Neural crest cell (in vitro differentiated cells): ENCODE data around the gene CARNS1. TPM values are rescaled to one million over a fixed set of nuclear protein-coding genes. Genes with fewer than 3 reads are reported as not detected.
A peak's percentile ranks its signal among the peaks of the same experiment; 100 is the strongest.

Experiments
- DNase-seq: peaks from one replicate; pipeline ENCODE4 v3.0.0; 2021; ENCODE audit warnings: low read depth, mixed read lengths, low spot score
- H3K27ac Mint-ChIP-seq: one replicate; pipeline ENCODE4 v1.8.0; 2021; ENCODE audit warnings: mild to moderate bottlenecking, mixed read lengths; ENCODE audit not compliant: unreplicated experiment
- H3K27me3 Mint-ChIP-seq: 2 replicates; pipeline ENCODE4 v1.8.0; 2021; ENCODE audit warnings: low read depth, mild to moderate bottlenecking, mixed read lengths
- H3K36me3 Mint-ChIP-seq: 2 replicates; pipeline ENCODE4 v1.8.0; 2021; ENCODE audit warnings: low read depth, mild to moderate bottlenecking, mixed read lengths
- H3K4me1 Mint-ChIP-seq: 2 replicates; pipeline ENCODE4 v1.8.0; 2021; ENCODE audit warnings: mixed read lengths
- H3K4me3 Mint-ChIP-seq: one replicate; pipeline ENCODE4 v1.8.0; 2021; ENCODE audit warnings: mild to moderate bottlenecking, mixed read lengths
- H3K9me3 Mint-ChIP-seq: 2 replicates; pipeline ENCODE4 v1.8.0; 2021; ENCODE audit warnings: mixed read lengths
- CTCF ChIP-seq: fragments of 200-600 bp; sonication (generic); conservative IDR thresholded peaks from 2 replicates; pipeline ENCODE4 v1.5.0; 2021; ENCODE audit warnings: antibody characterized with exemption, mild to moderate bottlenecking
- total RNA-seq: library from RNA; stranded (reverse); gene quantifications from 2 replicates; pipeline ENCODE4 v1.2.1, GENCODE V29; 2021

The CARNS1 gene
- total RNA-seq, 1 donor from 2014 or later: 0.12 TPM

GRCh38 chr11:67437809-67438157 is 22.3 kb downstream of the CARNS1 start:
- H3K4me1 Mint-ChIP-seq: peaks cover 3% of the 10 kb centered on the region
- TF ChIP-seq CTCF: no peak
- H3K4me3 Mint-ChIP-seq: peak overlapping the region; percentile 41
- no peaks in the 10 kb centered on the region for H3K27me3 Mint-ChIP-seq
- no peak for DNase-seq
- no peaks in the 10 kb centered on the region for H3K9me3 Mint-ChIP-seq
- H3K36me3 Mint-ChIP-seq: peaks cover 3% of the 10 kb centered on the region
- no peak overlapping the region for H3K27ac Mint-ChIP-seq

GRCh38 chr11:67438158-67438902 is 22.9 kb downstream of the CARNS1 start:
- TF ChIP-seq CTCF: no peak
- Mint-ChIP-seq H3K27ac (no peak overlapping the region), H3K36me3 (peaks cover 3% of the 10 kb centered on the region), H3K4me3 (no peak overlapping the region), H3K9me3 (no peaks in the 10 kb centered on the region), H3K4me1 (peaks cover 4% of the 10 kb centered on the region), H3K27me3 (no peaks in the 10 kb centered on the region)
- DNase-seq: no peak

- H3K9me3 Mint-ChIP-seq: no peaks in the 10 kb centered on the region
- peaks cover 4% of the 10 kb centered on the region for H3K4me1 Mint-ChIP-seq
- no peak for DNase-seq
- peak overlapping the region; percentile 62 for H3K4me3 Mint-ChIP-seq
- peak overlapping the region; percentile 75 for H3K27ac Mint-ChIP-seq
- H3K27me3 Mint-ChIP-seq: no peaks in the 10 kb centered on the region
- peaks cover 3% of the 10 kb centered on the region for H3K36me3 Mint-ChIP-seq
- no peak for TF ChIP-seq CTCF
Measured at GRCh38 chr11:67439321-67440228, 24.1 kb downstream of the CARNS1 start.

- no peak for TF ChIP-seq CTCF
- Mint-ChIP-seq H3K36me3 (peaks cover 3% of the 10 kb centered on the region), H3K9me3 (no peaks in the 10 kb centered on the region), H3K27ac (no peak overlapping the region), H3K27me3 (no peaks in the 10 kb centered on the region), H3K4me1 (peaks cover 4% of the 10 kb centered on the region), H3K4me3 (peak overlapping the region; percentile 68)
- no peak for DNase-seq
Measured at GRCh38 chr11:67440229-67441097, 25.0 kb downstream of the CARNS1 start.

- H3K36me3 Mint-ChIP-seq: peaks cover 3% of the 10 kb centered on the region
Measured at GRCh38 chr11:67441098-67441563, 25.7 kb downstream of the CARNS1 start.

More at GRCh38 chr11:67441098-67441563, 25.7 kb downstream of the CARNS1 start:
- peaks cover 4% of the 10 kb centered on the region for H3K4me1 Mint-ChIP-seq
- no peaks in the 10 kb centered on the region for H3K9me3 Mint-ChIP-seq
- no peak for TF ChIP-seq CTCF
- H3K27me3 Mint-ChIP-seq: no peaks in the 10 kb centered on the region
- H3K4me3 Mint-ChIP-seq: peak overlapping the region; percentile 68
- DNase-seq: no peak
- H3K27ac Mint-ChIP-seq: no peak overlapping the region
